ENCODE measurements around the gene RC3H1. TPM values are rescaled to one million over a fixed set of nuclear protein-coding genes. Genes with fewer than 3 reads are reported as not detected.

Gene RC3H1
- polyA plus RNA-seq, 1 of the 3 experiments (the other 2 are of a cell fraction) = 2.9 TPM

- WGBS (ENCODE audit: low lambda C conversion rate) = 1% methylated on average over 14 of the region's 36 CpGs
- DNase-seq = peak; percentile 72
- Histone ChIP-seq H3K9me2 (no peaks in the 10 kb centered on the region), H2AFZ (ENCODE audit: low read depth) (peak overlapping the region; percentile 72), H3K27ac (ENCODE audit: low read depth in 2 of 2, low read length in 1 of 2) (peak overlapping the region; percentile 87 to 91), H3K9ac (peak overlapping the region; percentile 92), H3K9me3 (no peaks in the 10 kb centered on the region), H3K79me2 (ENCODE audit: insufficient read depth) (peaks cover 55% of the 10 kb centered on the region), H3K4me1 (ENCODE audit: control insufficient read depth in 1 of 2, insufficient read depth in 2 of 2, low read depth in 1 of 2, low read length in 1 of 2) (peaks cover 3 to 37% of the 10 kb centered on the region in 2 experiments; a peak in 2 of 4 replicates), H3K4me3 (ENCODE audit: low read depth in 2 of 2, low read length in 1 of 2) (peak overlapping the region; percentile 81 to 84), H3F3A (replicated peaks; ENCODE audit: insufficient read depth) (peaks cover 6% of the 10 kb centered on the region), H3K27me3 (ENCODE audit: insufficient read depth) (no peaks in the 10 kb centered on the region), H4K20me1 (ENCODE audit: insufficient read depth) (peaks cover 49% of the 10 kb centered on the region), H3K4me2 (peak overlapping the region; percentile 92), H3K36me3 (replicated peaks in 1 of 2; ENCODE audit: control insufficient read depth in 1 of 2, insufficient read depth in 2 of 2, low read length in 1 of 2) (peaks cover 6 to 8% of the 10 kb centered on the region in 2 experiments)
- POLR2A ChIA-PET = interaction anchor here (0.6 to 2.4 kb wide), 8 partner anchors 11 to 156 kb away, joined by 3 to 14 read pairs (median 5); partner anchors contain the start of genes GAS5 and ZBTB37
- CTCF ChIA-PET = interaction anchor here (0.7 to 1.4 kb wide), 3 partner anchors 10 to 154 kb away, joined by 3 read pairs; partner anchors contain the start of genes GAS5 and ZBTB37
- TF ChIP-seq FOXJ3 (CRISPR knock-in tag; IDR thresholded peaks at IDR 0.05) (no peak), RAD21 (IDR thresholded peaks at IDR 0.05; ENCODE audit: low read length) (no peak), USF1 (IDR thresholded peaks at IDR 0.05; ENCODE audit: borderline replicate concordance, low read depth) (no peak), FOXM1 (IDR thresholded peaks at IDR 0.05; ENCODE audit: low read depth) (no peak), GATA2 (CRISPR knock-in tag; IDR thresholded peaks at IDR 0.05) (no peak), MAX (IDR thresholded peaks at IDR 0.05; ENCODE audit: low read depth) (no peak), TAF1 (IDR thresholded peaks at IDR 0.05; ENCODE audit: borderline replicate concordance, low read depth, low read length) (no peak), RFX5 (IDR thresholded peaks at IDR 0.05; ENCODE audit: low read length) (no peak), REST (IDR thresholded peaks at IDR 0.05; ENCODE audit: low read depth, low read length) (no peak), MXI1 (IDR thresholded peaks at IDR 0.05; ENCODE audit: low read depth, low read length) (no peak; the same call in 1 of the 2 replicates), TCF12 (IDR thresholded peaks at IDR 0.05) (no peak), JUND (IDR thresholded peaks at IDR 0.05) (no peak)
Observed at GRCh38 chr1:174021591-174022079, 522 bp downstream of the RC3H1 start.

GRCh38 chr1:174018565-174018964 lies 3.6 kb downstream of the RC3H1 start:
- Histone ChIP-seq H3K4me2 (no peak overlapping the region; the same call in 1 of the 2 replicates), H3K79me2 (ENCODE audit: insufficient read depth) (peaks cover 86% of the 10 kb centered on the region), H3K9me3 (no peaks in the 10 kb centered on the region), H4K20me1 (ENCODE audit: insufficient read depth) (peaks cover 69% of the 10 kb centered on the region), H3K27ac (ENCODE audit: low read depth in 2 of 2, low read length in 1 of 2) (no peak overlapping the region; a peak in 1 of 4 replicates), H3K4me3 (ENCODE audit: low read depth in 2 of 2, low read length in 1 of 2) (no peak overlapping the region), H3K9ac (no peak overlapping the region), H2AFZ (ENCODE audit: low read depth) (no peak overlapping the region), H3K9me2 (no peaks in the 10 kb centered on the region), H3K4me1 (ENCODE audit: control insufficient read depth in 1 of 2, insufficient read depth in 2 of 2, low read depth in 1 of 2, low read length in 1 of 2) (peaks cover 3 to 37% of the 10 kb centered on the region in 2 experiments; a peak in 2 of 4 replicates), H3K27me3 (ENCODE audit: insufficient read depth) (no peaks in the 10 kb centered on the region), H3K36me3 (replicated peaks in 1 of 2; ENCODE audit: control insufficient read depth in 1 of 2, insufficient read depth in 2 of 2, low read length in 1 of 2) (peaks cover 6 to 9% of the 10 kb centered on the region in 2 experiments), H3F3A (replicated peaks; ENCODE audit: insufficient read depth) (peaks cover 6% of the 10 kb centered on the region)
- CTCF ChIA-PET = no interaction called here
- TF ChIP-seq FOXM1 (IDR thresholded peaks at IDR 0.05; ENCODE audit: low read depth) (no peak), NFIC (IDR thresholded peaks at IDR 0.05; ENCODE audit: borderline replicate concordance) (no peak), NRF1 (IDR thresholded peaks at IDR 0.05; ENCODE audit: low read depth, low read length) (no peak), RCOR1 (IDR thresholded peaks at IDR 0.05; ENCODE audit: low read length) (no peak), USF2 (IDR thresholded peaks at IDR 0.05; ENCODE audit: borderline replicate concordance, low read depth, low read length) (no peak), TAF1 (IDR thresholded peaks at IDR 0.05; ENCODE audit: borderline replicate concordance, low read depth, low read length) (no peak), ELF1 (IDR thresholded peaks at IDR 0.05) (no peak), SIN3A (IDR thresholded peaks at IDR 0.05; ENCODE audit: borderline replicate concordance, low read depth, low read length) (no peak)
- POLR2A ChIA-PET = interaction anchor here (1.2 kb wide), 1 partner anchor 150 kb away, joined by 3 read pairs; the partner anchor contains the start of gene ZBTB37
- 83% methylated on average over 2 of the region's 2 CpGs for WGBS (ENCODE audit: low lambda C conversion rate)
- DNase-seq = no peak
